PC-9 (cell line): ENCODE data around the gene CLIP1.

Experiments
- EZH2 ChIP-seq: fragments of 200-600 bp; sonication (generic); IDR thresholded peaks from 2 replicates; pipeline ENCODE4 v1.8.0; 2017; ENCODE audit warnings: antibody characterized with exemption, low read depth
- TF ChIP-seq, protein P1 (sequence below): fragments of 200-600 bp; sonication (generic); conservative IDR thresholded peaks from 2 replicates; pipeline ENCODE4 v1.6.1; 2017; ENCODE audit warnings: mixed run types, antibody characterized with exemption, mild to moderate bottlenecking, moderate library complexity

DNA sequence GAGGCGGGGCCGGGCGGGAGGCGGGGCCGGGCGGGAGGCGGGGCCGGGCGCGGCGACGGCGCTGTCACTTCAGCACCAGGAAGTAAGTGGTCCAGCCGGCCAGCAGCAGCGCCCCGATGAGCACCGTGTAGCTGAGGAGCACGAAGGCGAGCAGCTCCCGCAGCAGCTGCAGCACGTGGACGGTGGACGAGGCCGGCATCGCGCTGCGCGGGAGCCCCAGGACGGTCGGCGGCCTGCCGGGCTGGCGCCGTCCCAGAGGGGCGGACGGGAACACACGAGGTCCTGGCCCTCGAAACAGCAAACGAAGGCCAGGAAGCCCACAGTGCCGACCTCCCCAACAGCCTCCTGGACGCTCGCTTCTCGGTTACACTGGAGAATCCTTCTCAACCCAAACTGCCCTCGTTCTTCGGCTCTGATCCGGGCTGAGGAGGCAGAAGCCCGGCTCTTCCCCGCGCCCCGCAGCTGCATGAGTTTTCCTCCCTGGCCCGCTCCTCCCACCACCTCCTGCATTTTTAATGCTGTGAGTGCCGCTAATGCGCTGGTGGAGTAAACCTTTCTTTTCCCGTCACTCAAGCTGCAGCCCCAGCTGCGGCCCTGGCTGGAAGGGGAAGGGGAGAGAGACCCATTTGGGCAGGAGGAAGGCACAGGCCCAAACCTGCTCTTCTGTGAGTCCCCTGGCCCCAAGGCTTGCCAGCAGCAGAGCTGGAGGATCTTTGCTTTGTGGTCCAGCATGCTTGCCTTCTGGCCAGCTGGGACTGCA lies 195.9 kb downstream of the CLIP1 start:
- TF ChIP-seq EZH2 = no peak
- TF ChIP-seq, protein P1, sequence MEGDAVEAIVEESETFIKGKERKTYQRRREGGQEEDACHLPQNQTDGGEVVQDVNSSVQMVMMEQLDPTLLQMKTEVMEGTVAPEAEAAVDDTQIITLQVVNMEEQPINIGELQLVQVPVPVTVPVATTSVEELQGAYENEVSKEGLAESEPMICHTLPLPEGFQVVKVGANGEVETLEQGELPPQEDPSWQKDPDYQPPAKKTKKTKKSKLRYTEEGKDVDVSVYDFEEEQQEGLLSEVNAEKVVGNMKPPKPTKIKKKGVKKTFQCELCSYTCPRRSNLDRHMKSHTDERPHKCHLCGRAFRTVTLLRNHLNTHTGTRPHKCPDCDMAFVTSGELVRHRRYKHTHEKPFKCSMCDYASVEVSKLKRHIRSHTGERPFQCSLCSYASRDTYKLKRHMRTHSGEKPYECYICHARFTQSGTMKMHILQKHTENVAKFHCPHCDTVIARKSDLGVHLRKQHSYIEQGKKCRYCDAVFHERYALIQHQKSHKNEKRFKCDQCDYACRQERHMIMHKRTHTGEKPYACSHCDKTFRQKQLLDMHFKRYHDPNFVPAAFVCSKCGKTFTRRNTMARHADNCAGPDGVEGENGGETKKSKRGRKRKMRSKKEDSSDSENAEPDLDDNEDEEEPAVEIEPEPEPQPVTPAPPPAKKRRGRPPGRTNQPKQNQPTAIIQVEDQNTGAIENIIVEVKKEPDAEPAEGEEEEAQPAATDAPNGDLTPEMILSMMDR = no peak
